HCT116 (cell line): ENCODE data around the gene PRRG1. TPM values are rescaled to one million over a fixed set of nuclear protein-coding genes. Genes with fewer than 3 reads are reported as not detected.

ENCODE experiments used
- ATAC-seq: fragments of 200-7000 bp; cut with Tn5 transposase; 2 replicates; pipeline ENCODE4 v1.9.1; 2020; ENCODE audit warnings: mild to moderate bottlenecking, moderate library complexity
- BruUV-seq: library from RNA; stranded (reverse); fragments of 400-500 nt; replicated peaks from 2 replicates; lab custom pipeline; 2021; lab: Mats Ljungman, UMichigan
- CTCF ChIA-PET: fragments of 300-600 bp; sonication (Branson Sonifier 250); formaldehyde crosslinking; loops from one replicate; lab custom pipeline; 2021; ENCODE audit warnings: antibody characterized with exemption; lab: Charles Lee
- POLR2A ChIA-PET: fragments of 300-600, 350-600 bp; sonication (Branson Sonifier 250); formaldehyde crosslinking; loops from one replicate; lab custom pipeline; 2021; ENCODE audit warnings: antibody characterized with exemption; lab: Charles Lee
- RAD21 ChIA-PET, 2 experiments: fragments of 300-600 bp; sonication (Branson Sonifier 250); formaldehyde crosslinking; loops; one replicate each; lab custom pipeline; 2023; ENCODE audit warnings: low total read pairs in 2 of 2; ENCODE audit not compliant: uncharacterized antibody in 2 of 2, unreplicated experiment in 2 of 2, low non-redundant PET in 1 of 2; lab: Charles Lee
- DNase-seq: peaks from one replicate; pipeline ENCODE4 v3.0.0-alpha.2; 2010; ENCODE audit warnings: low read depth, low spot score
- H2AFZ ChIP-seq: fragments of 200-600 bp; shearing (Covaris generic), sonication (generic); 2 replicates; pipeline ENCODE4 v1.6.1; 2017; ENCODE audit warnings: low read depth, mixed run types, mixed read lengths, antibody characterized with exemption, low read length; ENCODE audit not compliant: poor library complexity, severe bottlenecking
- H3K27ac ChIP-seq: 2 replicates; pipeline ENCODE4 v1.5.1; 2012; ENCODE audit warnings: low read depth, low read length
- H3K27me3 ChIP-seq: fragments of 200-600 bp; sonication (generic); 2 replicates; pipeline ENCODE4 v1.6.1; 2016; ENCODE audit warnings: mixed run types, low read length, mixed read lengths; ENCODE audit not compliant: insufficient read depth
- H3K36me3 ChIP-seq, 2 experiments: fragments of 200-500 bp in 1 of 2; fragments of 200-600 bp in 1 of 2; sonication (Bioruptor generic) in 1 of 2; sonication (generic) in 1 of 2; 2 replicates each; pipeline versions ENCODE4 v1.5.1 to v1.6.1; 2014 to 2016; ENCODE audit warnings: low read length in 2 of 2, inconsistent platforms in 1 of 2, mixed read lengths in 1 of 2, mixed run types in 1 of 2; ENCODE audit not compliant: insufficient read depth in 2 of 2, control insufficient read depth in 1 of 2
- H3K4me1 ChIP-seq, 2 experiments: fragments of 200-600 bp in 1 of 2; sonication (generic) in 1 of 2; 2 replicates each; pipeline versions ENCODE4 v1.5.1 to v1.6.1; 2012 to 2017; ENCODE audit warnings: low read length in 2 of 2, inconsistent platforms in 1 of 2, mild to moderate bottlenecking in 1 of 2, mixed read lengths in 1 of 2, mixed run types in 1 of 2, moderate library complexity in 1 of 2; ENCODE audit not compliant: insufficient read depth in 2 of 2, control insufficient read depth in 1 of 2
- H3K4me2 ChIP-seq: fragments of 200-600 bp; sonication (generic); 2 replicates; pipeline ENCODE4 v1.6.1; 2017; ENCODE audit warnings: mixed run types, low read length, mixed read lengths
- H3K4me3 ChIP-seq, 2 experiments: fragments of 200-600 bp in 1 of 2; sonication (generic) in 1 of 2; replicated peaks in 1 of 2; 2 replicates each; pipeline ENCODE4 v1.5.1; 2011 to 2016; ENCODE audit warnings: low read length in 2 of 2, control low read depth in 1 of 2, low read depth in 1 of 2, mild to moderate bottlenecking in 1 of 2, mixed read lengths in 1 of 2, mixed run types in 1 of 2
- H3K79me2 ChIP-seq: fragments of 200-600 bp; sonication (generic); 2 replicates; pipeline ENCODE4 v1.6.1; 2017; ENCODE audit warnings: mild to moderate bottlenecking, mixed run types, low read length, moderate library complexity, mixed read lengths; ENCODE audit not compliant: insufficient read depth
- H3K9ac ChIP-seq: fragments of 200-600 bp; sonication (generic); 2 replicates; pipeline ENCODE4 v1.6.1; 2016; ENCODE audit warnings: low read length, mixed read lengths
- H3K9me2 ChIP-seq: fragments of 200-600 bp; sonication (generic), shearing (Covaris generic); 2 replicates; pipeline ENCODE4 v1.6.1; 2017; ENCODE audit warnings: mixed run types, mild to moderate bottlenecking, moderate library complexity; ENCODE audit not compliant: insufficient read depth
- H3K9me3 ChIP-seq, 2 experiments: fragments of 200-500 bp in 1 of 2; fragments of 200-600 bp in 1 of 2; sonication (Bioruptor generic) in 1 of 2; sonication (generic) in 1 of 2; 2 replicates each; pipeline ENCODE4 v1.6.1; 2014 to 2017; ENCODE audit warnings: low read length in 2 of 2, mixed read lengths in 2 of 2, inconsistent platforms in 1 of 2, low read depth in 1 of 2, mild to moderate bottlenecking in 1 of 2, mixed run types in 1 of 2, moderate library complexity in 1 of 2; ENCODE audit not compliant: control insufficient read depth in 1 of 2, insufficient read depth in 1 of 2
- H4K20me1 ChIP-seq: fragments of 200-600 bp; sonication (generic), shearing (Covaris generic); 2 replicates; pipeline ENCODE4 v1.6.1; 2017; ENCODE audit warnings: mixed run types, mild to moderate bottlenecking, moderate library complexity; ENCODE audit not compliant: insufficient read depth
- SIN3A ChIP-seq: IDR thresholded peaks from 2 replicates; pipeline ENCODE4 v1.6.1; 2012; ENCODE audit warnings: low read depth
- TCF7L2 ChIP-seq: IDR thresholded peaks from 2 replicates; pipeline ENCODE4 v1.7.0; 2011; ENCODE audit warnings: borderline replicate concordance, inconsistent platforms; ENCODE audit not compliant: insufficient read depth, insufficient read length; ENCODE audit errors: extremely low read depth
- YY1 ChIP-seq: IDR thresholded peaks from 2 replicates; pipeline ENCODE4 v1.6.1; 2011; ENCODE audit warnings: low read length, low read depth, moderate library complexity, mild to moderate bottlenecking; ENCODE audit not compliant: insufficient replicate concordance; ENCODE audit errors: extremely low read depth
- intact Hi-C: fragments of 100-400 bp; cut with micrococcal nuclease; formaldehyde crosslinking; loops from 2 replicates; pipeline ENCODE4 v1.10.0; 2022
- total RNA-seq: library from RNA; stranded (reverse); gene quantifications from one replicate; pipeline ENCODE4 v1.2.1, GENCODE V29; 2021; ENCODE audit not compliant: unreplicated experiment
- TF ChIP-seq, protein P1 (sequence below): IDR thresholded peaks from 2 replicates; pipeline ENCODE4 v1.6.1; 2012; ENCODE audit warnings: low read depth

Gene PRRG1
- total RNA-seq, 1 experiment from 2014 or later = 16.0 TPM

GRCh38 chrX:37348231-37348970 is 763 bp upstream of the PRRG1 start:
- Histone ChIP-seq H3K4me3 (peak overlapping the region; percentile 74 to 77), H3K36me3 (no peaks in the 10 kb centered on the region), H3K27ac (0 out of 2 replicates have a peak overlapping the region, but pooled peaks have one; percentile 29), H3K27me3 (no peaks in the 10 kb centered on the region), H3K4me1 (0 out of 4 replicates have a peak, but pooled peaks cover 2 to 5% of the 10 kb centered on the region in 2 experiments), H3K9me3 (no peaks in the 10 kb centered on the region), H3K4me2 (peak overlapping the region; percentile 80), H4K20me1 (no peaks in the 10 kb centered on the region), H2AFZ (peak overlapping the region; percentile 74), H3K9me2 (no peaks in the 10 kb centered on the region), H3K79me2 (peaks cover 34% of the 10 kb centered on the region), H3K9ac (peak overlapping the region; percentile 49)
- ChIA-PET CTCF (no interaction called here), RAD21 (no interaction called here), POLR2A (interaction anchor here (1.5 kb wide), 1 partner anchor 9 kb away, joined by 4 read pairs; no protein-coding TSS in a partner anchor)
- peak; percentile 31 for ATAC-seq
- no peak for TF ChIP-seq TCF7L2
- BruUV-seq = no TSS peak
- no peak for DNase-seq
- intact Hi-C loops = no loop called here

- no TSS peak for BruUV-seq
- ChIA-PET RAD21 (no interaction called here), CTCF (no interaction called here), POLR2A (interaction anchor here (0.7 to 1.5 kb wide), 2 partner anchors 9 to 11 kb away, joined by 4 read pairs; no protein-coding TSS in a partner anchor)
- peak overlapping the region; percentile 74 for H2AFZ ChIP-seq
- no peak for DNase-seq
- H3K36me3 ChIP-seq = no peaks in the 10 kb centered on the region
- 0 out of 2 replicates have a peak overlapping the region, but pooled peaks have one; percentile 29 for H3K27ac ChIP-seq
- no peaks in the 10 kb centered on the region for H3K27me3 ChIP-seq
- intact Hi-C loops = no loop called here
- 0 out of 2 replicates have a peak, but pooled peaks have one; percentile 13 for TF ChIP-seq SIN3A
- TF ChIP-seq, protein P1, sequence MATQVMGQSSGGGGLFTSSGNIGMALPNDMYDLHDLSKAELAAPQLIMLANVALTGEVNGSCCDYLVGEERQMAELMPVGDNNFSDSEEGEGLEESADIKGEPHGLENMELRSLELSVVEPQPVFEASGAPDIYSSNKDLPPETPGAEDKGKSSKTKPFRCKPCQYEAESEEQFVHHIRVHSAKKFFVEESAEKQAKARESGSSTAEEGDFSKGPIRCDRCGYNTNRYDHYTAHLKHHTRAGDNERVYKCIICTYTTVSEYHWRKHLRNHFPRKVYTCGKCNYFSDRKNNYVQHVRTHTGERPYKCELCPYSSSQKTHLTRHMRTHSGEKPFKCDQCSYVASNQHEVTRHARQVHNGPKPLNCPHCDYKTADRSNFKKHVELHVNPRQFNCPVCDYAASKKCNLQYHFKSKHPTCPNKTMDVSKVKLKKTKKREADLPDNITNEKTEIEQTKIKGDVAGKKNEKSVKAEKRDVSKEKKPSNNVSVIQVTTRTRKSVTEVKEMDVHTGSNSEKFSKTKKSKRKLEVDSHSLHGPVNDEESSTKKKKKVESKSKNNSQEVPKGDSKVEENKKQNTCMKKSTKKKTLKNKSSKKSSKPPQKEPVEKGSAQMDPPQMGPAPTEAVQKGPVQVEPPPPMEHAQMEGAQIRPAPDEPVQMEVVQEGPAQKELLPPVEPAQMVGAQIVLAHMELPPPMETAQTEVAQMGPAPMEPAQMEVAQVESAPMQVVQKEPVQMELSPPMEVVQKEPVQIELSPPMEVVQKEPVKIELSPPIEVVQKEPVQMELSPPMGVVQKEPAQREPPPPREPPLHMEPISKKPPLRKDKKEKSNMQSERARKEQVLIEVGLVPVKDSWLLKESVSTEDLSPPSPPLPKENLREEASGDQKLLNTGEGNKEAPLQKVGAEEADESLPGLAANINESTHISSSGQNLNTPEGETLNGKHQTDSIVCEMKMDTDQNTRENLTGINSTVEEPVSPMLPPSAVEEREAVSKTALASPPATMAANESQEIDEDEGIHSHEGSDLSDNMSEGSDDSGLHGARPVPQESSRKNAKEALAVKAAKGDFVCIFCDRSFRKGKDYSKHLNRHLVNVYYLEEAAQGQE = no peak
- TF ChIP-seq YY1 = no peak
- 0 out of 4 replicates have a peak, but pooled peaks cover 2 to 5% of the 10 kb centered on the region in 2 experiments for H3K4me1 ChIP-seq
- H3K4me3 ChIP-seq = peak overlapping the region; percentile 74 to 77
- H3K4me2 ChIP-seq = peak overlapping the region; percentile 80
- ATAC-seq = peak; percentile 56
- H3K9me3 ChIP-seq = no peaks in the 10 kb centered on the region
- H3K9me2 ChIP-seq = no peaks in the 10 kb centered on the region
- peaks cover 39% of the 10 kb centered on the region for H3K79me2 ChIP-seq
- H3K9ac ChIP-seq = peak overlapping the region; percentile 49
- H4K20me1 ChIP-seq = no peaks in the 10 kb centered on the region
These were observed 268 bp upstream of the PRRG1 start for GRCh38 chrX:37348971-37349220.
